ENCODE measurements around the gene SLC2A6. TPM values are rescaled to one million over a fixed set of nuclear protein-coding genes. Genes with fewer than 3 reads are reported as not detected.

SLC2A6 gene
- total RNA-seq, 1 experiment from 2014 or later: 10.7 TPM

DNA sequence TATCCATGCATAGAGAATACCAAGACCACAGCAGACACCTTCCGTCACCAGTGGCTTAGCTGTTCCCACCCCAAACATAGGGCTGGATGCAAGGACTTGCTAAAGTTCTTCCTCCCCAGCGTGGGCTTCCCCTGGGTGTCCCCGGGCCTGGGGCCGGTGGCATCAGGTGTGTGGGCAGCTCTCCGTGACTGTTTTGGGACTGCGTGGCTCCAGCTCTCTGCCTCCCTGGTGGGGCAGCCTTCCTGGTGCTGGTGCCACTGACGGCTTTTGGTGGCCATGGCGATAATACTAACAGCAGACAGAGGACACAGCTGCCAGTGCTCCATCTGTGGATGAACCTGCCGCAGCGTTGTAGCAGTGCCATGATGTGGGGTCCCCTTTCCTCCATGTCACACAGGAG lies 14.3 kb downstream of the SLC2A6 start:
- Histone ChIP-seq H3K9ac (ENCODE audit: low read length) (no peak overlapping the region), H3K4me3 (replicated peaks in 1 of 2; ENCODE audit: low read depth in 1 of 2, low read length in 2 of 2) (no peak overlapping the region), H2AFZ (ENCODE audit: low read depth, low read length, poor library complexity, severe bottlenecking) (no peak overlapping the region), H3K9me2 (ENCODE audit: insufficient read depth) (no peaks in the 10 kb centered on the region), H3K27ac (ENCODE audit: low read depth, low read length) (no peak overlapping the region), H3K4me1 (ENCODE audit: control insufficient read depth in 1 of 2, insufficient read depth in 2 of 2, low read length in 2 of 2) (peaks cover 7 to 8% of the 10 kb centered on the region in 2 experiments), H3K27me3 (ENCODE audit: insufficient read depth, low read length) (no peaks in the 10 kb centered on the region), H4K20me1 (ENCODE audit: insufficient read depth) (no peaks in the 10 kb centered on the region), H3K36me3 (ENCODE audit: control insufficient read depth in 1 of 2, insufficient read depth in 2 of 2, low read length in 2 of 2) (no peaks in the 10 kb centered on the region), H3K9me3 (ENCODE audit: control insufficient read depth in 1 of 2, insufficient read depth in 1 of 2, low read depth in 1 of 2, low read length in 2 of 2) (no peaks in the 10 kb centered on the region), H3K79me2 (ENCODE audit: insufficient read depth, low read length) (no peaks in the 10 kb centered on the region), H3K4me2 (ENCODE audit: low read length) (no peak overlapping the region)
- ChIA-PET POLR2A (no interaction called here), CTCF (no interaction called here), RAD21 (ENCODE audit: low non-redundant PET in 1 of 2, low total read pairs in 2 of 2, uncharacterized antibody in 2 of 2, unreplicated experiment in 2 of 2) (no interaction called here)
- BruUV-seq (replicated peaks): no TSS peak
- intact Hi-C loops (cut with micrococcal nuclease): loop anchor here (5.0 kb wide), 1 partner anchor 47 kb away; the partner anchor contains the start of gene REXO4
- DNase-seq (ENCODE audit: low read depth, low spot score) (no peak), ATAC-seq (no peak)
- no peak for TF ChIP-seq FOSL1 (IDR thresholded peaks at IDR 0.05; ENCODE audit: low read depth)
- TF ChIP-seq, protein P1, sequence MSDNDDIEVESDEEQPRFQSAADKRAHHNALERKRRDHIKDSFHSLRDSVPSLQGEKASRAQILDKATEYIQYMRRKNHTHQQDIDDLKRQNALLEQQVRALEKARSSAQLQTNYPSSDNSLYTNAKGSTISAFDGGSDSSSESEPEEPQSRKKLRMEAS (IDR thresholded peaks at IDR 0.05): no peak
- TF ChIP-seq RAD21 (IDR thresholded peaks at IDR 0.05; ENCODE audit: low read depth): no peak
- no peak for TF ChIP-seq CEBPB (IDR thresholded peaks at IDR 0.05; ENCODE audit: low read depth)
- TF ChIP-seq POLR2A (IDR thresholded peaks at IDR 0.05; ENCODE audit: borderline replicate concordance, extremely low read depth, insufficient read depth, insufficient read length): no peak
- no peak for TF ChIP-seq SP1 (IDR thresholded peaks at IDR 0.05; ENCODE audit: low read depth)
- TF ChIP-seq, protein P2, sequence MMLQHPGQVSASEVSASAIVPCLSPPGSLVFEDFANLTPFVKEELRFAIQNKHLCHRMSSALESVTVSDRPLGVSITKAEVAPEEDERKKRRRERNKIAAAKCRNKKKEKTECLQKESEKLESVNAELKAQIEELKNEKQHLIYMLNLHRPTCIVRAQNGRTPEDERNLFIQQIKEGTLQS (IDR thresholded peaks at IDR 0.05): no peak
- no peak for TF ChIP-seq EZH2phosphoT487 (IDR thresholded peaks at IDR 0.05; ENCODE audit: borderline replicate concordance)
- TF ChIP-seq ELF1 (IDR thresholded peaks at IDR 0.05; ENCODE audit: borderline replicate concordance, low read depth): no peak
- TF ChIP-seq SRF (IDR thresholded peaks at IDR 0.05; ENCODE audit: low read depth): no peak
- no peak for TF ChIP-seq YY1 (IDR thresholded peaks at IDR 0.05; ENCODE audit: extremely low read depth, insufficient replicate concordance, low read depth, low read length)
- TF ChIP-seq SIN3A (IDR thresholded peaks at IDR 0.05; ENCODE audit: low read depth): no peak
- no peak for TF ChIP-seq CBX3 (IDR thresholded peaks at IDR 0.05; ENCODE audit: low read depth)
- TF ChIP-seq, protein P3, sequence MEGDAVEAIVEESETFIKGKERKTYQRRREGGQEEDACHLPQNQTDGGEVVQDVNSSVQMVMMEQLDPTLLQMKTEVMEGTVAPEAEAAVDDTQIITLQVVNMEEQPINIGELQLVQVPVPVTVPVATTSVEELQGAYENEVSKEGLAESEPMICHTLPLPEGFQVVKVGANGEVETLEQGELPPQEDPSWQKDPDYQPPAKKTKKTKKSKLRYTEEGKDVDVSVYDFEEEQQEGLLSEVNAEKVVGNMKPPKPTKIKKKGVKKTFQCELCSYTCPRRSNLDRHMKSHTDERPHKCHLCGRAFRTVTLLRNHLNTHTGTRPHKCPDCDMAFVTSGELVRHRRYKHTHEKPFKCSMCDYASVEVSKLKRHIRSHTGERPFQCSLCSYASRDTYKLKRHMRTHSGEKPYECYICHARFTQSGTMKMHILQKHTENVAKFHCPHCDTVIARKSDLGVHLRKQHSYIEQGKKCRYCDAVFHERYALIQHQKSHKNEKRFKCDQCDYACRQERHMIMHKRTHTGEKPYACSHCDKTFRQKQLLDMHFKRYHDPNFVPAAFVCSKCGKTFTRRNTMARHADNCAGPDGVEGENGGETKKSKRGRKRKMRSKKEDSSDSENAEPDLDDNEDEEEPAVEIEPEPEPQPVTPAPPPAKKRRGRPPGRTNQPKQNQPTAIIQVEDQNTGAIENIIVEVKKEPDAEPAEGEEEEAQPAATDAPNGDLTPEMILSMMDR (IDR thresholded peaks at IDR 0.05 in 2 of 3, conservative IDR thresholded peaks at IDR 0.05 in 1 of 3; ENCODE audit: borderline replicate concordance in 1 of 3, insufficient read depth in 1 of 3, low read depth in 2 of 3, low read length in 2 of 3): no peak
- TF ChIP-seq ZNF274 (IDR thresholded peaks at IDR 0.05; ENCODE audit: low read depth, low read length): no peak

All from HCT116 (cell line).